Suprapubic skin (tissue), 4 donors: ENCODE data around the gene MIGA1. TPM values are rescaled to one million over a fixed set of nuclear protein-coding genes. Genes with fewer than 3 reads are reported as not detected.
A peak's percentile ranks its signal among the peaks of the same experiment; 100 is the strongest.

Experiments used
- DNase-seq, 2 donors: peaks; one replicate each; pipeline ENCODE4 v3.0.0-alpha.2; 2019; ENCODE audit warnings: low spot score in 2 of 2
- H3K27ac ChIP-seq: fragments of 200-600 bp; sonication (generic); one replicate; pipeline ENCODE4 v1.5.1; 2019
- H3K27me3 ChIP-seq: fragments of 200-600 bp; sonication (generic); one replicate; pipeline ENCODE4 v1.5.1; 2019
- H3K36me3 ChIP-seq: fragments of 200-600 bp; sonication (generic); one replicate; pipeline ENCODE4 v1.5.1; 2019
- H3K4me1 ChIP-seq: fragments of 200-600 bp; sonication (generic); one replicate; pipeline ENCODE4 v1.5.1; 2019
- H3K4me3 ChIP-seq: fragments of 200-600 bp; sonication (generic); one replicate; pipeline ENCODE4 v1.5.1; 2019; ENCODE audit warnings: mild to moderate bottlenecking
- H3K9me3 ChIP-seq: fragments of 200-600 bp; sonication (generic); one replicate; pipeline ENCODE4 v1.5.1; 2019
- CTCF ChIP-seq, 2 donors: fragments of 200-600 bp in 1 of 2; fragments of 450-650 bp in 1 of 2; sonication (generic) in 1 of 2; IDR thresholded peaks; one replicate each; pipeline ENCODE4 v1.5.1; 2016 to 2019; ENCODE audit warnings: antibody characterized with exemption in 2 of 2, mild to moderate bottlenecking in 1 of 2, moderate library complexity in 1 of 2
- EP300 ChIP-seq: sonication (generic); formaldehyde crosslinking; IDR thresholded peaks from one replicate; pipeline ENCODE4 v1.6.1; 2017; ENCODE audit warnings: antibody characterized with exemption
- POLR2A ChIP-seq, 2 donors: fragments of 450-650 bp; IDR thresholded peaks; one replicate each; pipeline ENCODE4 v1.6.1; 2017; ENCODE audit warnings: antibody characterized with exemption in 2 of 2, mild to moderate bottlenecking in 2 of 2, moderate library complexity in 2 of 2
- POLR2AphosphoS5 ChIP-seq, 3 donors: sonication (generic); formaldehyde crosslinking; IDR thresholded peaks; one replicate each; pipeline ENCODE4 v1.6.1; 2017; ENCODE audit warnings: antibody characterized with exemption in 3 of 3
- whole genome bisulfite sequencing: methylation state at CpG from one replicate; pipeline ENCODE4 v1.1.5; 2018; 5-methylcytosine and 5-hydroxymethylcytosine counted together
- total RNA-seq, 4 donors: library from RNA; depleted of rRNA; stranded (reverse); fragments of >200 nt; gene quantifications; one replicate each; pipeline ENCODE4 v1.1.0, GENCODE V29; 2016

Gene MIGA1
- total RNA-seq, 4 donors from 2014 or later: 7.6 to 17.6 (median 10.2) TPM

GRCh38 chr1:77881061-77881460 is 101.6 kb downstream of the MIGA1 start:
- Histone ChIP-seq H3K4me1 (no peaks in the 10 kb centered on the region), H3K9me3 (no peaks in the 10 kb centered on the region), H3K4me3 (no peak overlapping the region), H3K27me3 (no peaks in the 10 kb centered on the region), H3K27ac (no peak overlapping the region), H3K36me3 (peaks cover 3% of the 10 kb centered on the region)
- 93% methylated on average over 1 of the region's 1 CpG for WGBS
- no peak for DNase-seq
- TF ChIP-seq EP300 (no peak), POLR2A (IDR thresholded peaks at IDR 0.05) (no peak)

- no peaks in the 10 kb centered on the region for H3K27me3 ChIP-seq
- peaks cover 3% of the 10 kb centered on the region for H3K36me3 ChIP-seq
- H3K4me3 ChIP-seq: no peak overlapping the region
- TF ChIP-seq EP300 (no peak), CTCF (IDR thresholded peaks at IDR 0.05) (no peak), POLR2A (IDR thresholded peaks at IDR 0.05) (no peak), POLR2AphosphoS5 (IDR thresholded peaks at IDR 0.05) (no peak)
- H3K4me1 ChIP-seq: no peaks in the 10 kb centered on the region
- no peak overlapping the region for H3K27ac ChIP-seq
- 68% methylated on average over 2 of the region's 2 CpGs for WGBS
- H3K9me3 ChIP-seq: no peaks in the 10 kb centered on the region
- DNase-seq: no peak
Observed at GRCh38 chr1:77882411-77882810, 103.0 kb downstream of the MIGA1 start.

GRCh38 chr1:77888081-77888780 is 108.8 kb downstream of the MIGA1 start, which contains the start of gene NEXN:
NEXN (plus strand) TSS chr1:77888624; CDS start chr1:77916107, 27,483 bp downstream.
- Histone ChIP-seq H3K36me3 (no peaks in the 10 kb centered on the region), H3K9me3 (no peaks in the 10 kb centered on the region), H3K4me3 (peak within 1 kb of the TSS; percentile 76), H3K4me1 (peaks cover 14% of the 10 kb centered on the region), H3K27ac (peak within 1 kb of the TSS; percentile 81), H3K27me3 (no peaks in the 10 kb centered on the region)
- TF ChIP-seq CTCF (IDR thresholded peaks at IDR 0.05): no peak
- no peak for TF ChIP-seq POLR2A (IDR thresholded peaks at IDR 0.05)
- WGBS: 21% methylated on average over 9 of the region's 36 CpGs
- peak; percentile 80 to 84 for DNase-seq

- peak; percentile 69 to 79 for DNase-seq
- TF ChIP-seq CTCF (IDR thresholded peaks at IDR 0.05) (no peak), POLR2AphosphoS5 (IDR thresholded peaks at IDR 0.05) (no peak), EP300 (no peak), POLR2A (IDR thresholded peaks at IDR 0.05) (no peak)
- 1% methylated on average over 14 of the region's 46 CpGs for WGBS
- Histone ChIP-seq H3K9me3 (no peaks in the 10 kb centered on the region), H3K4me1 (peaks cover 14% of the 10 kb centered on the region), H3K36me3 (no peaks in the 10 kb centered on the region), H3K4me3 (peak overlapping the region; percentile 76), H3K27ac (peak overlapping the region; percentile 81), H3K27me3 (no peaks in the 10 kb centered on the region)
Observed at GRCh38 chr1:77888781-77889642, 109.6 kb downstream of the MIGA1 start.

- Histone ChIP-seq H3K4me1 (peaks cover 14% of the 10 kb centered on the region), H3K27me3 (no peaks in the 10 kb centered on the region), H3K36me3 (no peaks in the 10 kb centered on the region), H3K4me3 (peak overlapping the region; percentile 76), H3K27ac (no peak overlapping the region), H3K9me3 (no peaks in the 10 kb centered on the region)
- TF ChIP-seq POLR2A (IDR thresholded peaks at IDR 0.05) (no peak), POLR2AphosphoS5 (IDR thresholded peaks at IDR 0.05) (no peak), EP300 (no peak), CTCF (IDR thresholded peaks at IDR 0.05) (no peak)
- DNase-seq: no peak
- WGBS: 52% methylated on average over 7 of the region's 7 CpGs
Observed at GRCh38 chr1:77889671-77890070, 110.2 kb downstream of the MIGA1 start.
